ENCODE data around the gene GOLIM4.
A peak's percentile ranks its signal among the peaks of the same experiment; 100 is the strongest.

Gene GOLIM4

DNA sequence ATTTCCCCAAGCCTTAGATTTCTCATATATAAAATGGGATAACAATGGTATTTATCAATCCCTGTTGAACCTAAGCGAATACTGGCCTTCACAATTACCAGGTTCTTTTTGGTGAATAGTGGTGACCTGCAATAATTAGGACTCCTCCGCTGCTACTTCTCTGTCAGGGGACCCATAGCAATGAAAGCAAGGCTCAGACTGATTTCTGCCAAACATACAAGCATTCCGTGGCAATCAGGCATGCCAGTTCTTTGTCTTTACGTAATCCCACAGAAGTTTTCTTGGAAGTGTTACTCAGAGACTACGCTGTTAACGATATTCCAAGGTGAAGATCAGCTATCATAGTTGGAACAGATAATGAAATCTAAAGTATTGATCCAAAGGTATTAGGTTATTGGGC, 105.7 kb downstream of the GOLIM4 start:
- DNase-seq = no peak

DNA sequence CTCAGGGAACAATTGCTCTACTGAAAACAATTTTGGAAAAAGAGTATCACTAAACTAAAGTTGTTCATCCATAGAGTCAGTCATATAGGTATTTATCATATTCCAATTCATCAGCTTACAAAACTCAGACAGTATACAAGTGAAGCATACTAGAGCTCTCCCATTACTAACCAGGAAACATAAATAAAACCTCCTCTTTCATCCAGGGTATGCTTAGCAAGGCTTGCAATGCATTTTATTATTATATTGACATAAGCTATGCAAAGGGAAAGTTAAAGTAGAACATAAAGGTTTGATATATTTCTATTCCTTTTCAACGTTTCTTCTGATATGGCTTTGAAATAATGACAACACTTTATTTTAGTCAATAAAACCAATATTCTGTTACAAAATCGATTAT, 106.7 kb downstream of the GOLIM4 start:
- no peak for DNase-seq

DNA sequence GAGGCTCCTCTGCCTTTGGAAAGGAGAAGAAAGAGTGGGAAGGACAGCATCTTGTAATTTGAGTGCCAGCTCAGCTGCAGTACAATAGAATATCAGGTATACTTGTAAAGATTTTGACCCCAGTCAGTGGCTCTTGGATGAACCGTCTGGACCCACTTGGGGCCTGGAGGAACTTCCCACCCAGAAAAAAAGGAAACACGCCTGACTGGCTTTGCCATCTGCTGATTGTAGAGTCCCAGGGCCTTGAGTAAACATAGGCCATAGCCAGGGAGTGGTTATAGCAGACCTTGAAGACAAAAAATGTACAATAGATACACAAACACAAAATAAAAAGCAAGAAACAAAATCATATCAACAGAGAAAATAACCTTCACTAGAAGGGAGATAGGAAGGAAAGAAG, 112.1 kb downstream of the GOLIM4 start:
- DNase-seq = no peak

DNA sequence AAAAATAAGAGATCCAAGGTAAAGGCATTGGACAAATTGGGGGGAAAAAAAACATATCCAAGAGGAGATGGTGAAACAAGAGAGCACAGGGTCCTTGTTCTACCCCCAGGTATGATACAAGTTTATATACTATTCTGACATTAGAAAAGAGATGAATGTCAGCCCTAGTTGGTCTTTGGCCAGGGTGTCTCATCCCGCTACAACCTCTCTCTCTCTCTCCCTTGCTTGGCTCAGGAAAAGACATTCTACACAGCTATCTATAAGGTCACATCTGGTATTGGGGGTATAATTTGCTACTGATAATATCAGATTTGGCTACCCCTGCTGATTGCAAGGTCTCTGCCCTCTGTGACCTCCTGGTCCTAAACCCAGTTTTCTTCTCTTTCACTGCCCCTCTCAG, 117.2 kb downstream of the GOLIM4 start:
- no peak for DNase-seq

DNA sequence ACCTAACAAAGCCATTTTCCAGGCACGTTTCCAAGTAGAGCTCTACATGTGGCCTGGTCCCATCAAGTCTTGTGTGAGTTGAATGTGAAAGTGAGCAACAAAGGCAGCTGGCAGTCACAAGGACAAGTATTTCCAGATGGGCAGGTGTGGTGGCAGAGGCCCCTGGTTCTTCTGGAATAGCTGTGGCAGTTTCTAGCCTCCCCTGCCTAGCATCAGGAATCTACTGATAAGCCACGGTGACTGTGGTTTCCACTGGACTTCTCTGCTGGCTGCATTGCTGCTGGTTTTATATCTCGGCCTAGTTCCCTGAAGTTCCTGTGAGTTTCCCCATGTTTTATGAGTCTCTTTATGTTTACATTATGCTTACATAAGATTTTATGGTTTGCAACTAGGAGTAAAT, 117.7 kb downstream of the GOLIM4 start:
- peak; percentile 35 for DNase-seq

DNA sequence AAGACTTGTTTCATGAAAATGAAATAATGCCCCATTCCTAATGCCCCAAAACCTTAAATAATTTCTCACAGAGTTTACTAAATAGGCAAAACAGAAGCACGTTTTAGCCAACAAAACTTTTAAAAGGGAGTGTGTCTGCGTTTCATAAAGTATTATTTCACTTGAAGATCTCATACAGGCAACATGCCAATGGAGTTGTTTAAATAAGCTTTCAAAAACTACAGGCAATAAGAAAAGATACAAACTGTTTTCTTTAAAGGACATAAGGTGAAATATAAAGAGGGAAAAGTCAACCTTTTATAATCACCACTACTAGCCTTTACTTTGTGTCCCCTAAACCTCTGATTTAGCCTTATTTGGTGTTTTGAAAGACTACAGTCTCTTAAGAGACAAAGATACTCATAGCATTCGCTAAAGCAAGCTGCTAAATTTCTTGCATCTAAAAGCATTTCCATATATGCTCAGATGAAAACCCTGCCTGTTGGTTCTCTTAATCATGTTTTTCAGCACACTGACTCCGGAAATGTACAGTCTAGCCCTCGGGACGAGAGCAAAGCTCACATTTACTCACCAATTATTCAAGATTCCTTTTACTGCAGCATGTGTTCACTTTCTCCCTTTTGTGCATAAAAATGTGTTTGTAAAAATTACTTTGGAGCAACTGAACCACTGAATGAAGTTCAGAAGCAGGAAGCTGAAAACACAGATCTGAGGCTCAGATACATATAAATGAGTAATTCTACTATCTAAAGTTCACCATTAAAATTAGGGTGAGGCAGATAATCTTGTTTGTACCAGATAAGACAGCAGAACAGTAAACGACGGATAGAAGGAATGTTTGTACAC, 119.0 kb downstream of the GOLIM4 start:
- DNase-seq = no peak

DNA sequence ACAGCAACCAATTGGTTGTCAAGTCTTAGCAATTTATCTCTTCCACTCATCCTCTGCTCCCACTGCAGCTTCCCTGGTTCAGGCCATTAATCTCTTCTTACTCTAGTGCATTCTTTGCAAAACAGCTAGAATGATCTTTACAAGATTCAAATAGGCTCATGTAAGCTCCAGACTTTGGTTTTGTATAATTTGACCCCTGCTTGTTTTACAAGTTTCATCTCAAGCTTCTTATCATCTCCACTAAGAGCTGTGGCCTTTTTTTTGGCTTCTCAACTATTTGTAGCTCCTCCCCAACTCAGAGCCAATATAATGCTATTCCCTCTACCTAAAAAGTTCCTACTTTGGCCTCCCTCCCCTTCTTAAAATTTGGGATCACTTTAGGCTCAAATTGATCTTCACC, 121.8 kb downstream of the GOLIM4 start:
- no peak for DNase-seq

DNA sequence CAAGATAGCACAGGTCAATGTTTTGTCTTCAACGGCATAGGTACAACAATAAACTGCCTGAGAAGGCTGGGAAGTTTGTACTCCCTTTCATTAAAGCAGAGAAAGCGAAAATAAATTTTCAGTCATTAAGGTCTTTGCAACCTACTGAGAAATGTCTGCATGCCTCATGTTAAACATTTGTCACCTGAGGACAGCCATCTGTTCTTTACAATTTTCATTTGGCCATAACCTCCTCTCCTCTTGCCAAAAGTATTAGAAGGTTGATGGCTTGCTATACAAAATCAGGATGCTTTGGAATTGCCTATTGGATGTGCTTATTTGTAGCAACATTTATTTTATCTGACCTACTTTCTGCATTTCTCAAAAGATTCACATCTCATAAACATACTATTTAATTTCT, 122.7 kb downstream of the GOLIM4 start:
- no peak for DNase-seq

DNA sequence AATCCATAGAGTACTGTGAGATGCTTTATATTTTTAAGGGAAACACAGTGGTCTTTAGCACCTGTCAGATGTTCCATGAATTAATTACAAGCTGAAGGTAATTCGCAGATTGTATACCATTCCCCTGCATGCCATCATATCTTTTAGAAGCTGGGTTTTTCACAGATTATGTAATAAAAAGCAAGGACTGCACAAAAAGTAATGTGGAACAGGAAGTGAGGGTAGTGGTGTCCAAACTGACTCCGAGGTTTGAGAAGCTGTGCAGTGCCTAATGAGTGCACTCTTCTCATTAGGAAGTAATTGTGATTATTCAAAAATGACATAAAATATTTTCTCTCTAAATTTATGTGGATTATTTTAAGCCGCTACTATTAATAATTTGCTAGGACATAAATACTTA, 123.2 kb downstream of the GOLIM4 start:
- no peak for DNase-seq

DNA sequence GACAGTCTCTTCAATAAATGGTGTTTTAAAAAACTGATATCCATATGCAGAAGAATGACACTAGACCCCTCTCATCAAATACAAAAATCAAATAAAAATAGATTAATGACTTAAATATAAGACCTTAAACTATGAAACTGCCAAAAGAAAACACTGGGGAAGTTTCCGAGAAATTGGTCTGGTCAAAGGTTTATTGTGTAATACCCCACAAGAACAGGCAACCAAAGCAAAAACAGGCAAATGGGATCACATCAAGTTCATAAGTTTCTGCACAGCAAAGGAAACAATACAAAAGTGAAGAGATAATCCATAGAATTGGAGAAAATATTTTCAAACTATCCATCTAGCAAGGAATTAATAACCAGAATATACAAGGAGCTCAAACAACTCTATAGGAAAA, 126.2 kb downstream of the GOLIM4 start:
- DNase-seq = no peak

DNA sequence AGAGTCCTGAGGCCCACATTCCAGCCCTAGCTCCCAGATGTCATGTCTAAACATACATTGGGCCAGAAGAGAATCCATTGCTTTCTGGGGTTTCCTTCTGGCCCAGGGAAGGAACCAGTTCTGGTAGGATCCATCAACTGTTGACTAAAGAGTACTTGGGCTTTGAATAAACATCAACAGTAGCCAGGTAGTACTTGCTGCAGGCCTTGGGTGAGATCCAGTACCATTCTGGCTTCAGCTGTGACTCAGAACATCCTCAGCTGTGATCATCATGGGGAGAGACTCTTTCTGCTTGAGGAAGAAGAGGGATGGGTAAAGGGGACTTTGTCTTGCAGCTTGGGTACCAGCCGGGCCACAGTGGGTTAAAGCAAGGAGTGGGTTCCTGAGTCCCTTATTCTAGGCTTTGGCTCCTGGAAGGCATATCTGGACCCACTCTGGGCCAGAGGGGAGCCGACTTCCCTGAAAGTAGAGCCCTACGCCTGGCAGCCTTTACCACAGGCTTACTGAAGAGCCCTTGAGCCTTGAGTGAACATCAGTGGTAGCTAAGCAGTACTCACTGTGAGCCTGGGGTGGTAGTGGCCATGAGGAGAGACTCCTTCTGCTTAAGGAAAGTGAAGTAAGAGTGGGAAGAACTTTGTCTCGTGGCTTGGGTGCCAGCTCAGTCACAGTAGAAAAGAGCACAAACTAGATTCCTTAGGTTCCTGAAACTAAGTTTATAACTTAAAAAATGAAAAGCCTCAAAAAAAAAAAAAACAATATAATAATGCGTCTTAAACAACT, 128.3 kb downstream of the GOLIM4 start:
- no peak for DNase-seq

Data from NCI-H187 treated with DMSO at 0.1 percent for 48 hours (cell line).